ENCODE data around the gene SUFU.
"Not testable (repeated sequence)": the region's sequence is repeated elsewhere in the genome, so short reads cannot be mapped to it uniquely, and the experiment has no call there.

Gene SUFU

DNA sequence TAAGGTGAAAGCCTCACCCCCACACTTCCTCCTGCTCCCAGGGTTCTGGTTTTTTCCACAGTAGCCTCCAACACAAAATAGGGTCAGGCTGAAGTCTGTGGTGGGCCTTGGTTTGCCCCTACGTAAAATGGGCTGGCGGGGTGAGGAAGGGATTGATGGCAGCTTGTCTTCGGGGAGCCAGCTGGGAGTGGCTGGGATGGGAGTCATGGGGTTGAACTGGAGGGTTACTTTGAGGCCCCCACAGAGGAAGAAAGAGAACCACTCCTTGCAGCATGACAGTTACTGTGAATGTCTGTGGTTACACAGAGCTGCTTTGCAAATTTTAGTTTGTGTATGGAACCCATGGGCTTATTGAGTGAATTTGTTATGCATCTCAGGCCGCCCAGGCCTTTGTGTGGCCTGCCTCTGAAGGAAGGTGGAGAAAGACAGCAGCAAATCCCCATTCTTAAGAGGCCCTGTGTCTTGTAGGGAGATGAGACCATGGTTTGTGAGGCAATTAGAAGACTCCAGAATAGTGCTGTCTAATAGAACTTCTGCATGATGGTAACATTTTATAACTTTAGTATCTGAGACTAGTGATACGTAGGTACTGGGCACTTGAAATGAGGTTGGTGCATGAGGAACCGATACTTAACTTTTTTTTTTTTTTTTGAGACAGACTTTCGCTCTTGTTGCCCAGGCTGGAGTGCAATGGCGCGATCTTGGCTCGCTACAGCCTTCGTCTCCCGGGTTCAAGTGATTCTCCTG, 148.6 kb downstream of the SUFU start:
- no peak for DNase-seq

DNA sequence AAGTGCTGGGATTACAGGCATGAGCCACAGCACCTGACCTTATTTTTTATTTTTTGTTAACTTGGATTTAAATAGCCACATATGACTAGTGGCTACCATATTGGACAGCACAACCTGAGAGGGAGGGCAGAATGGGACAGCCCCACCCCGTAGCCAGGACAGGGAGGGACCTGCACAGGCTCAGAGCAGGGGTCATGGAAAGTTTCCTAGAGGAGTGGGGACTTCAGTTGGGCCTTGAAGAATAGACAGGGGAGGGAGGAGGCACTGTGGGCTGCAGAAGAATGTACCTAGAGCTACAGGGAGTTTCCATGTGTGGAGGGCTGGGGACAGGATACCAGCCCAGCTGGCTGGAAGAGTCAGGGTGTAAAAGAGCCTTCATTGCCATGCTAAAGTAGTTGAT, 149.3 kb downstream of the SUFU start:
- DNase-seq, result no peak

DNA sequence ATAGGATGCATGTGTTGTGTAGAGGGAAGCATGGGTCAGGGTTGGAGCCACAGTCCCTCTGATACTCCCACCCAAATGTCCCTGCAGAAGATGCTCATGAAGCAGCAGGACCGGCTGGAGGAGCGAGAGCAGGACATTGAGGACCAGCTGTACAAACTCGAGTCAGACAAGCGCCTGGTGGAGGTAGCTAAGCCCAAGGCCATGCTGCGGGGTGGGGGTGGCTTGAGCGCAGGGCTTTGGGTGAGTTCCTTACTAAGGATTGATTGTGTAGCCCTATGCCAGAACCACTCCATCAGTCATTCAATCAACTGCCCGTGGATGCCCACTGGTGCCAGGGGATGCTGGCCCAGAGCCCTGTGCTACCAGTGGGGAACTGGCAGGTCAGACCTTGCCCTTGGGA, 150.8 kb downstream of the SUFU start:
- no peak for DNase-seq

DNA sequence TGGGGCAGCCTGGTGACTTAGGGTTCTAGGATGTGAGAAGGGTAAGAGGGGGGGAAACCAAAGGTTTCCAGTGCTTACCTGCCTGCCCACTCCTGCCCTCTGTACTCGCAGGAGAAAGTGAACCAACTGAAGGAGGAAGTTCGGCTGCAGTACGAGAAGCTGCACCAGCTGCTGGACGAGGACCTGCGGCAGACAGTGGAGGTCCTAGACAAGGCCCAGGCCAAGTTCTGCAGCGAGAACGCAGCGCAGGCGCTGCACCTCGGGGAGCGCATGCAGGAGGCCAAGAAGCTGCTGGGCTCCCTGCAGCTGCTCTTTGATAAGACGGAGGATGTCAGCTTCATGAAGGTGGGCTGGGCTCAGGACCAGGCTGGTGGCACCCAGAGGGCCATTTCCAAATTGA, 151.2 kb downstream of the SUFU start:
- DNase-seq, result no peak

DNA sequence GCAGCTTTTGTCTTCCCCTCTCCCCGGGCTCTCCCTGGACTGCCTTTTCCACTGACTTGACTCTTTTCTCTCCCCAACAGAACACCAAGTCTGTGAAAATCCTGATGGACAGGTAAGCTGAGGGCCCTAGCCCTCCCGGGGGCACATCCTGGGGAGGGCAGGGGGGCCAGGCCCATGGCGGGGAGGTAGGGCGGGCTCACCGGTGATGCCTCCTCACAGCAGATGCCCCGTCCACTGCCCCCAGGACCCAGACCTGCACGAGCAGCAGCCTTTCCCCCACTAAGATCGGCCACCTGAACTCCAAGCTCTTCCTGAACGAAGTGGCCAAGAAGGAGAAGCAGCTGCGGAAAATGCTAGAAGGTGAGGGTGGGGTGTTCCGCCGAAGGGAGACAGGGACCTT, 152.3 kb downstream of the SUFU start:
- DNase-seq, result no peak

DNA sequence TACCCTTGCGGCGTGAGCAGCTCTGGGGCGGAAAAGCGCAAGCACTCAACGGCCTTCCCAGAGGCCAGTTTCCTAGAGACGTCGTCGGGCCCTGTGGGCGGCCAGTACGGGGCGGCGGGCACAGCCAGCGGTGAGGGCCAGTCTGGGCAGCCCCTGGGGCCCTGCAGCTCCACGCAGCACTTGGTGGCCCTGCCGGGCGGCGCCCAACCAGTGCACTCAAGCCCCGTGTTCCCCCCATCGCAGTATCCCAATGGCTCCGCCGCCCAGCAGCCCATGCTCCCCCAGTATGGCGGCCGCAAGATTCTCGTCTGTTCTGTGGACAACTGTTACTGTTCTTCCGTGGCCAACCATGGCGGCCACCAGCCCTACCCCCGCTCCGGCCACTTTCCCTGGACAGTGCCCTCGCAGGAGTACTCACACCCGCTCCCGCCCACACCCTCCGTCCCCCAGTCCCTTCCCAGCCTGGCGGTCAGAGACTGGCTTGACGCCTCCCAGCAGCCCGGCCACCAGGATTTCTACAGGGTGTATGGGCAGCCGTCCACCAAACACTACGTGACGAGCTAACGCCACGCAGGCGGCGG, 153.1 kb downstream of the SUFU start:
- DNase-seq, result no peak

DNA sequence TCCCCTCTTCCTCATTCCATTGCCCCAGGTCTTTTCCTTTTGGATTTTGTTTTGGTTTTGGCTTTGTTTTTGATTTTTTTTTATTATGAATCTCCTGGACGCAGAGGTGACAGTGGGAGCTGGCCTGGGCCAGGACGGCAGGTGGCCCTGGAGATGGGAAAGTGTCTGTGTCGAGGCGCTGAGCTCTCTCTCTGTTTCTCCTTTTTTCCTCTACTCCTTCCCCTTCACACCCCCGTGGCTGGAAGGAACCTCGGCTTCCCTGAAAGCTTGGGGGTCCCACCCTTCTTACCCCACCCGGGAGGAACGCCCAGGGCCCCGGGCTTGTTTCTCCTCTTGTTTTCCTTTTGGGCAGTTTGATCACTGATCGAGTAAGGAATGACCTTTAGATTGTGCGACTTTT, 153.7 kb downstream of the SUFU start:
- DNase-seq, result no peak

DNA sequence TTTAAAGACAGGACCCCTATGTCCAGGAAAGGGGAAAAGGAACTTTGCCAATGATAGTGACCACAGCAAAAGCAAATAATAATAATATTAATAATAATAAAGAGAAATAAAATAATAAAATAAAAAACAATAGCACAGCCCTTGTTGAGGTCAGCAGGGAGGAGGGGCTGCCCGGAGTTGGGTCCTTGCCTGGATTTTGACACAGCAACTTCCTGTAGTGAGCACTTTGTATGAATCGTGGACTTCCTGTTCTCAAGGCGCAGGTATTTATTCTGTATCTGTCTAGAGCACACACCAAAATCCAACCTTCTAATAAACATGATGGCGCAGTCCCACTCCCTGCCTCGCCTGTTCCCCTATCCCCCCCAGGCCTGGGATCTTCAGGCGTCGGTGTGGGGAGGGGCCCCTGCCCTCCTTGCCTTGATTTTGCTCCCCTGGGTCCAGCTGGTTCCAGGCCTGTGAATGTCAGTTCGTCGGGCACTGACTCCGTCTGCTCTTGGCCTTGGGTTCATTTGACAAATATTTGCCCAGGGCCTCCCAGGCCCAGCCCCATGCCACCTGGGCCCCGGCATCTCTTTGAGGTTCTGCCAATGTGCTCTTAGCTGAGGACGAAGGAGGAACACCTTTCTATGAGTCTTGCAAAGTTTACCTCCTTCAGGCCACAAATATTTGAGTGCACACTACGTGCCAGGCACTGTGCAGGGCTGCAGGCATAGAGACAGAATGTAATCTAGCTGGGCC, 154.4 kb downstream of the SUFU start:
- DNase-seq, result no peak

DNA sequence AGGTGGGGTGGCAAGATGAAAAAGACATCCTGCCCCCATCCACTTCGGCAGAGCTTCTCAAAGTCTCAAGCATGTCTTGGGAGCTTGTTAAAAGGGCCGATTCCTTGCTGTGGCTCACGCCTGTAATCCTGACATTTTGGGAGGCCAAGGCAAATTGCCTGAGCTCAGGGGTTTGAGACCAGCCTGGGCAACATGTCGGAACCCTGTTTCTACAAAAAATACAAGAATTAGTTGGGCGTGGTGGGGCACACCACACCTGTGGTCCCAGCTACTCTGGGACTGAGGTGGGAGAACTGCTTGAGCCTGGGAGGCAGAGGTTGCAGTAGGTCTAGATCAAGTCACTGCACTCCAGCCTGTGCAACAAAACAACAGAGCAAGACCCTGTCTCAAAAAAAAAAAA, 155.0 kb downstream of the SUFU start:
- DNase-seq, result no peak

DNA sequence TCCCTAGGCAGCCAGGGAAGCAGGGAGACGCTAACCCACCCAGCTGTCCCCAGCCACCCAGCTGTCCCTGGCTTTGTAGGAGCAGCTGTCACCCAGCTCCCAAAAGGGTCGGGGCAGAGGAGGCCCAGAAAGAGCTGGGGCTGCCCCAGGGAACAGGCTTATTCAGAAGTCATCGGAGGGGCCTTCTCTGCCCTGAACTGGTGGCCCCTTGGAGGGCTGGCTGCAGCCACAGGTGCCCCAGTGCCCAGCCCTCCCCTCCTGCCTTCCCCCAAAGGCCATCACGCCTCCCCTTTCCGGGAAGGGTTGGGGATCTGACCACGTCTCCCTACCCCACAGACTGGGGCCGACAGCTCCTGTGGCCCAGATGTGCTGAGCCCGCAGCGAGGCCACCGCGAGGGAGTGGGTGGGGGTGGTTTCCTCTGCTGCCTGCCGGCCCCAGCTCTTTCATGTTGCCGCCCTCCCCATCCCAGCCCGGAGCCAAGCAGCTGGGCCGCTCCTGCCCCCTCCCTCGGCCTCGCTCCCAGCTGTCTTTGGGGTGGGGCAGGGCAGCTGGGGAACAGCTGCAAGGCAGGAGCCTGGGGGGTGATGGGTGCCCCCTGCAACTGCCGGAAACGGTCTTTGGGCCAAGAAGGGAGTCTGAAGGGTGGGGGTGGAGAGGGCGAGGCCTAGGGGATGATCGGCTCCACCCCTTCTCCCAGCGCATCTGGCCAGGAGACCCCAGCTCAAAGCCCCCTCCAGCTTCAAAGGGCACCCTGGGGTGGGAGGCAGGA, 157.3 kb downstream of the SUFU start:
- DNase-seq, result no peak

DNA sequence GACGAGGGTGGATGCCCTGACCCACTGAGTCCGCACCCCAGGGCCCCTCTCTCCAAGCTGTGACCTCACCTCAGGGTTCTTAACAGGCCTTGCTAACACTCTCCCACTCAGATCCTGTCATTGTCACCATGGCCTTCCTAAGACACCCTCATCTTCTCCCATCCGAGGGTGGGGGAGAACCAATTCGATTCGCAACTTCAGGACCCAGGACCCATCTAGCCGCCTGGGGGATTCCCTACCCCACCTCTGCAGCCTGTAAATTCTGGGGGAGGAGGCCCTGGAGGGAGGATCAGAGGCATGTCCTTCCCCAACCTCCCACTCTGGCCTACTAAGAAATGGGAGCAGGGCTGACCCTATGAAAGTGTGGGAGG, 157.9 kb downstream of the SUFU start:
- DNase-seq, result no peak

DNA sequence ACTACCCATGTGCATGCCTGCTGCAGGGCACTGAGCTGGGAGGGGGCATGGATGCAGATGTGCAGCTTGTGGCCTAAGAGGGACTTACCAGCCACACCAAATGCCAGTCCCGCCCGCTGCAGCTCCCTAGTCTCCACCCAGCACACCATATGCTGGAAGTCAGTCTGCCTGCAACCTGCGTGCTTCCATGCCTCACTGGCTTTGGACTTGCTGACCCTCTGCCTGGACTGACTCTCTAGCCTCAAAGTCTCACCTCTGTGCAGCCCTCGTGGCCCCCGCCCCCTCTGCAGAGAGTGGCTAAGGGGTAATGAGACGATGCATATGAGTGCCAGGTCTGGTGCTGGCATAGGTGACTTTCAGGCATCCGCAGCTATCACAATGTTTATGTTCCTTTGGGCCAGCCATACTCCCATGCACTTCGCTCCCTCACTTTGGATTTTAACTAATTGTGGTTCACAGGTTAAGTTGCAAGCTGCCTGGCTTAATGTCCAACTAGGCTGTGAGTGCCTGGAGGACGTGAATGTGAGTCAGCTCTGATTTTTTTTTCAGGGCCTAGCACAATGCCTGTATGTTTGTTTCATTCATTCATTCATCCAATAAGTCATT, 162.2 kb downstream of the SUFU start:
- DNase-seq, result no peak

DNA sequence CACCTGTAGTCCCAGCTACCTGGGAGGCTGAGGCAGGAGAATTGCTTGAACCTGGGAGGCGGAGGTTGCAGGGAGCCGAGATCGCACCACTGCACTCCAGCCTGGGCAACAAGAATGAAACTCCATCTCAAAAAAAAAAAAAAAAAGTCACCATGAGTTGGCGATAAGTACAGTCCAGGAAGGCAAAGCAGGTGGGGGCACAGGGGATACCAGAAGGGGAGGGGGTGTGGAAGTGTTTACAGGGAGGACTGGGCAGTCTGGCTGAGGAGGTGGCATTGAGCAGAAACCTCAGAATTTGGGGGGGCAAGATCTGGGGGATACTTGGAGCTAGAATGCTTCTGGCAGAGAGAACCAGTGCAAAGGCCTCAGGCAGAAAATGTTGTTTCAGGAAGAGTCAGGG, 163.6 kb downstream of the SUFU start:
- DNase-seq, result not testable (repeated sequence)

DNA sequence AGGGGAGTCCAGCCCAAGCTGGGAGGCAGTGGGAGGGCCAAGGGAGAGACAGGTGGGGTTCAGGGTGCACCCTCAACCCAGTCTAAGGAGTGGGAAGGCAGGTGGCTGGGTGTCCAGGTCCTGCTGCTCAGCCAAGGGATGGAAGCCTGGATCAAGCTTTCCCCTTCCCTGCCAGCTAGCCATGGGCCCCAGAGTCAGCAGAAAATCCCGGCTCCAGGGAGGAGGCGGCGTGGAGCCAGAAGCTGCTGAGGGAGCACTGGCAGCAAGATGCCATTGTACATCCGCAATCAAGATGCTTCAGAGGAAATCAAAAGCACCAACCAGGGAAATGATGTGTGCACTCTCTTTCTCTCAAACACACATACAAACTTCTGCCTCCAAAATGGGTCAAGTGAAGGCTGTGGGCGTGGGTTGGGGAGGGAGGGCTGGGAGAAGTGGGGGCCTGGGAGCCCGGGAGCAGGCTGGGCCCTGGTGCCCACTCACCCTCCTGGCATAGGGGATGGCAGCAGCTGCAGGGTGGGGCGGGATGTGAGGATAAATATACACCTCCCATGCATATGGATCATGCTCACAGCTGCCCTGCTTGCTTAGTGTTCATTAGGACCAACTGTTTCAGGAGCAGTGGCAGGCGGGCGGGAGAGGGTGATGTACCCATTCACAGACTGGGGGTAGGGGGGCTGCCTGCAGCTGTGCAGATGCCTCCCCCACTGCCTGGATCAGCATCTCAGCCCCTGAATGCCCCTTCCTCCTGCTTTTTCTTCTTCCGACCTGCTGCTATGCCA, 164.7 kb downstream of the SUFU start:
- DNase-seq, result no peak

DNA sequence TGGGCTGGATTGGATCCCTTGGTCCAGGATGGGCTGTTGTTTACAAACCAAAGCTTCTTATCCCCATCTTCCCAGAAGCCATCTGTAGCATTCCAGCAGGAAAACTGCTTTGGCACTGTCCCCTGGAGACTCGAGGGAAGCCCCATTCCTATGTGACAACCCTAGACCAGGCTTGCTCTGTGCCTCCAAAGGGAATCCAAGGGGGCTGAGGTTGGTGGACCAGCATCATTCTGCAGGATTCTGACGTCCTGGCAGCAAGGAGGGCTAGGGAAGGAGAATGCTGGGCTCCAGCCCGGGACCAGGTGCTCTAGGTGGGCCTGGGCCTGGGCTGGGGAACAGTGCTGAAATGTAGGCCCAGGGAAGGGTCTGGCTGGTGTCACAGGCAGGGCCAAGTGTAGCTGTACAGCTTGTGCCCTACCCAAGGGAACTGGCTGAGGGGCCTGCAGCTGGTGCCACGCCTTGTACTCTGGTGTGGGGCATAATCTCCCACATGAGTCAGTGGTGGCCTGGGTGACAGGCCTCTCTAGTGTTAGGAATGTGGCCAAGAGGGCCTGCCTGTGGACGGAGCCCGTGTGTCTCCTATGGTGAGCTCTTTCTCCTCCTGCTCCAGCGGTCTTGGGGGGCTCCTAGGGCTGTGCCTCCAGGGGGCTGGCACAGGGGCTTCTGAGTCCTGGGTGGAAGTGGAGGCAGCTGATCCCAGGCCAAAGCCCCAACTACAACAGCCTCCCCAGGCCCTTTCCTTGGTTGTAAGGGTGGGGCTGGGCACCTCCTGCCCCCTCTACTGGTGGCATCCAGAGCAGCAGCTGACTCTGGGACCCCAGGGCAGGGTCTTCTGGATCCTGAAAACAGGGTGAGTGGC, 165.7 kb downstream of the SUFU start:
- no peak for DNase-seq

DNA sequence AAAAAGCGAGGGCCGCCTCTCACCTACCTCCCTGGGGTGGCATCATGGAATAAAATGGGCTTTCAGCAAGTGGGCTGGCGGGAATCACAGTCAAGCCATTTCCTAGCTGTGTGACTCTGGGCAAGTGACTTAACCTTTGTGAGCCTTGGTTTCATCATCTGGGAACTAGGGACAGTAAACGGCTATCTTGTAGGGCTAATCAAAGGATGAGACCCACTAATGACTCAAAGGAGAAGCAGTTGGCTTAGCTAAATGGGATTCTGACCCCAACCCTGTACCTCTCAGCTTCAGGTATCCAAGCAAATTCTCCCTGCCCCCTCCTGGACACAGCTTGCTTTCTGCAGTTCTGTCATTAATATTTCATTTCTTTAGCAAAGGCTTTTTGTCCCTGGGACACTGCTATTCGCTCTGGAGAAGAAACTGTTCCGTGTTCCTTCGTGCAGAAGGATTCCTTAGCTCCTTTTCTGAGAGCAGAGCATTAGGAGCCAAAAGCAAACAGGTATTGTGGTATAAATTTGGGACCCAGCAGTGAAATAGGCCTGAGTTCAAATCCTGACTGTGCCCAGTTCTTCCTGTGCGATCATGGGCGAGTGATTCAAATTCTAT, 166.4 kb downstream of the SUFU start:
- DNase-seq, result no peak

DNA sequence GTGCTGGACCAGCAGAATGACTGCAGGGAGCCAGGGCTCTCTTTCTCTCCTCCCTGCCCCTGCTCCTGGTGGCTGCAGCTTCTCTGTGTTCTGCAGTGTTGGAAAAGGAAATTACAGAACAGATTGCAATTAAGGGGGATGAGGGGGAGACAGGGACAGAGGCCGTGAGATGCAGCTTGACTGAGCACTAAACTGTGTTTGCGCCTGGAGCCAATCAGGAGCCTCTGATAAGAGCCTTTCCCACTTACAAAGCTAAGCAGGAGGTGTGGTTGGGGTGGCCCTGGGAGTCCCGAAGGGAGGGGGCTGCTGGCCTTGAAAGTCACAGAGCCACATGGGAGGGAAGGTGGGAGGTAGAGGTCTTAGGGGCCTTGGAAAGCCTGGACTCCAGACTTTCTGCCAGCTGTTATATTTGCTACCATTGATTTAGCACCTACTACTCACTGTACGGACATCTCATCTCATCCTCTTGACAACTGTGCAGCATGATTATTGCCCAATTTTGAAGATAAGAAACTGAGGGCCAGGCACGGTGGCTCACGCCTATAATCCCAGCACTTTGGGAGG, 167.2 kb downstream of the SUFU start:
- no peak for DNase-seq

DNA sequence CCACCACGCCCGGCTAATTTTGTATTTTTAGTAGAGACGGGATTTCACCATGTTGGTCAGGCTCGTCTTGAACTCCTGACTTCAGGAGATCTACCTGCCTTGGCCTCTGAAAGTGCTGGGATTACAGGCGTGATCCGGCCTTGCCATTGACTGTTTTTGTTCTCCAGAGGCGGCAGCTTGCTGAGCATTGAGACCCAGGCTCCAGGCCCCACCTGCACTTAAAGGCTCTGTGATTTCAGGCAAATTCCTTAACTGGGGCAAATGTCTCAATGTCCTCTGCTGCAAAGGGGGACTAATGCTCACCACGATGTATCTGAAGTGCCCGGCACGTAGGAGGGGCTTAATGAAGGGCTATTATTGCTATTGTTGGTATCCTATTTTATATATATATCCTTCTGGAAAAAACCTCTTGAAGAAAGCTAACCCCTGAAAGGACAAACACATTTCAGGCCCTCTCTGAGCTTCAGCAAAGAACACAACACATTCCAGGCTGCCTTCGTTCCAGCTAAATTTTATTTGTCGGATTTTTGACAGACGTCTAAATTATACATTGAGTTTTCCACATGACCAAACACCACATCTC, 169.6 kb downstream of the SUFU start:
- no peak for DNase-seq

DNA sequence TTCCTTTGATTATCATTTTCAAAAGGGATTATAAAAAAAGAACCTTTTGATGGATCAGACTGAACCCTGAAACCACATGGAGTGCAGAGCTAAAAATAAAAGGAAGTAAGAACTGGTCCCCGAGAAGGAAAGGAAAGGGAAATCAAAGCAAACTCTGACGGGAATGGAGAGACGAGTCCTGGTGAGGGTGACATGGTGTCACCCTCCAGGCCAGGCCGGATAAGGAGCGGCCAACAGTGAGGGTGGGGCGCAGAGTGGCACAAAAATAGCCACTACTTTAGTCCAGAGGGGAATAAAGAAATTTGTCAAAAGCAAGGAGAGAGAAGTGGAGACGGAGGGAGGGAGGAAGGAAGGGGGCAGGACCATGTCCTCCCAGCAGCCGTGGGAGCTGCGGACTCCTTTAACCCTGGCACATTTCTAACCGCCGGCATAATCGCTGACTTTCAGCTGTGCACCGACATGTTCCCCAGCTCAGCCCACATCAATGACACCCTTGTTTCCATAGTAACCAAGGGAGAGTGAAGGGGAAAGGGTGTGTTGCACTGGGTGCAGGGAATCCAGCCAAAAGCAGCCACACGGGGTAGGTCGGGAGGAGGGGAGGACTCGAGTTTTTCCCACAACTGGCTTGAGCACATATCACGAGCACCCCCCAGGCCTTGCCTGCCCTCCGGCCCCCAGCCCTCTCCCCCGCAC, 170.2 kb downstream of the SUFU start:
- peak; percentile 64 for DNase-seq
